ENCODE data around the gene TMEM182.

TMEM182 gene, protein sequence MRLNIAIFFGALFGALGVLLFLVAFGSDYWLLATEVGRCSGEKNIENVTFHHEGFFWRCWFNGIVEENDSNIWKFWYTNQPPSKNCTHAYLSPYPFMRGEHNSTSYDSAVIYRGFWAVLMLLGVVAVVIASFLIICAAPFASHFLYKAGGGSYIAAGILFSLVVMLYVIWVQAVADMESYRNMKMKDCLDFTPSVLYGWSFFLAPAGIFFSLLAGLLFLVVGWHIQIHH

DNA sequence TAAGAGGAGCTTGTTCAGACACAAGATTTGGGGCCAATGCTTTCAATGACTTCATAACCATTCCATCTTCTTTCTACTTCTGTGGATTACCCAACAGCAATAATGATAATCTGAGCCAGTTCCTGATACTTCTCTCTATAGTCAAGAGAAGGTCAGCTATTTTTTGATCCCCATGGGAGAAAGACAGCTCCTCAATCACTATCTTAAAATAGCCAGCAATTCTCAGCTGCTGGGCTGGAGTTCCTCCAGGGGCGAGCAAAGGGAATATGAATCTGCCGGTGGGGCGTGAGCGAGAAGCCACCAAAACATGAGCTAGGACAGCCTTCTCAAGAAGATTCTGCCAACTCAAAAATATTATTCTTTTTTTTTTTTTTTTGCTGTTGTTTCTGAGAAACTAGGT lies at the start of gene TMEM182:
TSS of gene TMEM182 (plus strand) at position 269 of the 400 bp plus-strand sequence. CDS start 187 bp downstream, outside the sequence.
- no peak for DNase-seq (ENCODE audit: low read depth)

DNA sequence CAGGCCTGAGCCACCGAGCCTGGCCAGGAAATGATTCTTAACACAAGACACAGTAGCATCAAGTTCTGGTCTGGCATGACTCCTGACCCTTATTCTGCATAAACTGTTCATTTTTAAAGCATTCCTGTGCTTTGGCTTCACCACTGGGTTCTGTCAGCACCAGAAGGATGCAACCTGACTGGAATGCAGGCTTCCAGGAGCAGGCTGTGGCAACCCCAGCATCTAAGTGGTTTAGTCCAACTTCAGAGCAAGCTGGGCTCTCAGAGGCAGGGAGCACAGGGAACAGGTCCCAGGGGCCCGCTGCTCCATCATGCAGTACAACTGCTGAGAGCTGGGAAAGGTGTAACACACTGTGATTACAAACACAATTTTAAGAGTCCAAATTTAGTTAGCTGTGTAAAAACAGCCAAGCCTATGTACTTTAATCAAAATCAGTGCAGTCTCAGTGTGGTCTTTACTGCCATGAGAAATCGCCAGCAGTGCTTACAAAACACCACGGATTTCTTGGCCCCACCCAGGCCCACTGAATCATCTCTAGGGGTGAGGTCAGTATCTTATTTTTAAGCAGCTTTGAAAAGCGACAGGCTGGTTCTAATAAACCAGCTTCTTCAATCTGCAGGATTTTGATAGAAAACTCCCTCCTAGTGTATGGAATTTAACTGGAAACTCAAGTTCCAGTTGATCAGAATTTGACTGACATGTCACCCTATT lies 44.4 kb upstream of the TMEM182 start:
- DNase-seq (ENCODE audit: low read depth): peak; percentile 49

DNA sequence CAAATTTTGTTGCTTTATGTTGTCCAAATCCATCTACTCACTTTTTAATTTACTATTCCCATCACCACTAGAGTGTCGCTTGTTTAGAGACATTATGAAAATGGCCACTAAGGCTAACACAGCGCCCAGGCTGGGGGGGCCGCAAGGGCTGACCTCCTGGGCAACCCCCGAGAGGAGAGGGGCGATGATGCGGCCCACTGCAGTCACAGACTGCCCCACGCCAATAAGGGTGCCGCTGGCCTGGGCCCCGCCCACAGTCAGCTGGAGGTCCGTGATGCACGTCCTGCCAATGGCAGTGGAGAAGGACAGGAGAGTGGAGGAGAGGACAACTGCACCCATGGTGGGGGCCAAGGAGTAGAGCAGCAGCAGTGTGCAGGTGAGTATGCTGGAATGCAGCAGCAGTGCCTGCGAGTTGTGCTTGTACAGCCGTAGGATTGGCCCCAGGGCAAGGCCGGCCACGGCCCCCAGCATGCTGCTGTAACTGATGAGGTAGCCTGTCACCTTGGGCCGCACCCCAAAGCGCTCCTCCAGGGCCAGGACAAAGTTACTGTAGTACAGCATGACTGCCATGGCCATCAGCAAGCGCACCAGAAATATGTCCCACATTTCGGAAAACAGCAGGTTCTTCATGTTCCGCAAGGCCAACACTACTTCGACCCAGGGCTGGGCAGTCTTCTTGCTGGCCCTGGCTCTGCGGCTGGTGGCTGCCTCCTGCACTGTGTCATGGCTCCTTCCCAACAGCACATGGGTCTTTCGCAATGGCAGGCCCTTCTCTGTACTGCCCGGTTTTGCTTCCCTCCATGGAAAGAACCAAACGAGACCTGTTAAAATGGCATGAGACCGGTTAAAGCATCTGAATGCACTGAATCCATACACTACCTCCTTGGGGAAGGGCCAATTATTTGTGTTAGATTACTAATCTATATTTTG lies 43.2 kb upstream of the TMEM182 start:
- no peak for DNase-seq (ENCODE audit: low read depth)

DNA sequence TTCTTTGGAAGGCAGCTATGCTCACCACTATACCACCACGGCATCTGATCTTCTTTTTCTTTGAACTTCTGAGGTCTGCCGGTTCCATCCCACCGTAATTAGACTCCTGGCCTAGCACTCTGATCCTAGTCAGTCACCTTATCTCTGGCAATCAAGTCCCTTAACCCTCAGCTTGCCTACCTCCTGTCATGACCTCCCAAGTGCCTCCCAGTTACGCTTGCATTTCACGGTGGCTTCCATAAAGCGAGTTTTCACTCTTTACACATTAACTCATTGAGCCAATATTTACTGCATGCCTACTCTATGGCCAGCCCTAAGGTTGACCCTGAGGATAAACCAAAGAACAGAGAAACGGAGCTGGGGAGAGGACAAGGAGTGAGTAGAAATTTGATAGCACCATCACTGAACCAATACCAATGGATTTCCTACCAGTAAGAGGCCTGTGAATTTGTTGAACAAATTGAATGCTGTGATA lies 37.8 kb upstream of the TMEM182 start:
- no peak for DNase-seq (ENCODE audit: low read depth)

DNA sequence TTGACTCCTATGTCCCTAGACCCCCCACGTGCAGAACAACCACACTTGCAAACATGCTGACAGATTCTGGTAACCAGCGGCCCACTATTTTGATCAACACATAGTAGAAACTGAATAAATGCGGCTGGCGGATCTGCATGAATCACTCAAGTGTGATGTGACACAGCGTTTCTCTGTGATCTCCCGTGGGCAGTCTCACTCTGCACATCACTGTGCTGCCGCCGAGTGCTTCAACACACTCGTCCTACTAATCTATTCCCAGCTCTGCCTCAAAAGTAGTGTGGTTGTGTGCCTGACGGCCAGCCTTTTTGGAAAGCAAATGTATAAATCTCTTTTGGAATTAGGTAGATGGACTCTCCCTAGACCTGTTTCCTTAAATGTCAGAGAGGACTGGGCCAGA lies 37.3 kb upstream of the TMEM182 start:
- no peak for DNase-seq (ENCODE audit: low read depth)

DNA sequence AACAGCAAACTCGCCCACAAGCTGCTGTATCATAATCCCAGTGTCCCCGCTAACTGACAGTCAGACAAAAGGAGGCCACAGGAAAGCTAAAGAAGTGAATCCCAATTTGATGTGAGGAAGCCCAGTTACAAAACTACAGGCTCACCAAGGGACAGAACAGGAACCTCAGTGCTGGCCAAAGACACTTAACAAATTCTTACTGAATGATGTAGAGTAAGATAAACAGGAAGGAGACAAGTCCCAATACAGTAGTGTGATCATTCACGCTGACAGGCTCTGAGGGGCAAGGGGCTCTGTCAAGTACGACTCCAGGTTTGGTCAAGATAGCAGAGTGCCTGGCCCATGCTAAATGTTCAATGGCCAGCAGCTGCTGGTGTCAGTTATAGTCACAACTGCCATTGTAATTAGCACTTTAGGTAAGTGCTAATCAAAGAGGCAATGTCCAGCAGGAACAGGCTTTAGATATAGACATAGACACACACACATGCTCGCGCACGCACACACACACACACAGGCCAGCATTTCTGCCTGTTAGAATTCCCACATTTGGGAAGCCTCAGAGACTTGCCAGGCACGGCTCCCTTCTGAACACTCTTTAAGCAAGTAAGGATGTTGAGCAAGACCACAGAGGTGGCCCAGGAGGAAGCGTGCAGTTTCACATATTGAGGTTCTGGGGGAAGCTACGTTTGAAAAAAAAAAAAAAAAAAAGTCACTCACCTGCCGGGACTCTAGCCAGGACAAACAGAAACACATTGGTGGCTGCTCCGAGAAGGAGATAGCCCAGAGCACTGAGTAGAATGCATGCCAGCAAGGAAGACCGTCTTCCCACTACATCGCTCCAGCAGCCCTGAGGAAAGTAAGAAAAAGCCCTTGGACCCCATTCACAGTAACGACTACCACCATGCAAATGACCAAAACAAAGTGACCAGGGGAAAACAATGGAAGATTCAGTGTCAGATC lies 35.4 kb upstream of the TMEM182 start:
- no peak for DNase-seq (ENCODE audit: low read depth)

DNA sequence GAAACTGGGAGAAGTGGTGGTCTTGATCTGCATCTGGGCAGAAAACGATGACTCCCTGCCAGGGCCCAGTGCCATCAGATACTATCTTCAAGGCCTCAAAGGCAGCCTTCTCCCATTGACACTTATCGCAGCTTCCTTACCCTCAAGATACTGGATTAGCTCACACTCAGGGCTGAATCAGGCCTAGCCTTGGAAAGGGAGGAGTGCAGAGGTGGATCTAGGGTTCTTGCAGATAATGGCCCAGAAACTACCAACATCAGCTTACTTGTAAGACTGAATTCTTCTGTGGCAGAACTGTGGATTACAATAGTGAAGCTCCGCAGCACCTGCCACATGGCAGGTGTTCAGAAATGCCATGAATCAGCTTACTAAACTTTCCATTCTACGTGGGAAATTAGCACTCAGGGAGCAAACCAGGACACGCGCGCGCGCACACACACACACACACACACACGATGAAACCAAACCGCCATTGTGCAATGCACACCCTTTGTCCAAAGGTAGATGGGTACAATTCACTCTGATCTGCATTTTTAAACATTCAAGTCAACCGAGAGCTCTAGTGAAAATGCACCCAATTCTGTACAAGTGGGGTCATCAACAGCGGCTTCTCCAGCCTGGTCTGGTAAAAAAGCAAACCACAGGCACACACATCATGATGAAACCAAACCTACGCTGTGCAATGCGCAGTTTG lies 26.3 kb upstream of the TMEM182 start:
- peak; percentile 12 for DNase-seq (ENCODE audit: low read depth)

DNA sequence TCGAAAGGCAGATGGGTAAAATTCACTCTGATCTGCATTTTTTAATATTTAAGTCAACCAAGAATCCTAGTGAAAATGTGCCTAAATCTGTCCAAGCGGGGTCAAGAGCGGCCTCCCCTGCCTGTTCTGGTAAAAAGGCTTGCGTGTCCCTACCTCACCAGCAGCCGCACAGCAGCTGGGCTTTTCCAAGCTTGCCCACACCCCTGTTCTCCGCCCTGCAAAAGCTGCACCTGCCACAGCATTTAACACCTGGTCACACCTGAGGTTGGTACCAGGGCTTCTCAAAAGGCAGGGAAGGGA lies 25.8 kb upstream of the TMEM182 start:
- DNase-seq (ENCODE audit: low read depth): no peak

DNA sequence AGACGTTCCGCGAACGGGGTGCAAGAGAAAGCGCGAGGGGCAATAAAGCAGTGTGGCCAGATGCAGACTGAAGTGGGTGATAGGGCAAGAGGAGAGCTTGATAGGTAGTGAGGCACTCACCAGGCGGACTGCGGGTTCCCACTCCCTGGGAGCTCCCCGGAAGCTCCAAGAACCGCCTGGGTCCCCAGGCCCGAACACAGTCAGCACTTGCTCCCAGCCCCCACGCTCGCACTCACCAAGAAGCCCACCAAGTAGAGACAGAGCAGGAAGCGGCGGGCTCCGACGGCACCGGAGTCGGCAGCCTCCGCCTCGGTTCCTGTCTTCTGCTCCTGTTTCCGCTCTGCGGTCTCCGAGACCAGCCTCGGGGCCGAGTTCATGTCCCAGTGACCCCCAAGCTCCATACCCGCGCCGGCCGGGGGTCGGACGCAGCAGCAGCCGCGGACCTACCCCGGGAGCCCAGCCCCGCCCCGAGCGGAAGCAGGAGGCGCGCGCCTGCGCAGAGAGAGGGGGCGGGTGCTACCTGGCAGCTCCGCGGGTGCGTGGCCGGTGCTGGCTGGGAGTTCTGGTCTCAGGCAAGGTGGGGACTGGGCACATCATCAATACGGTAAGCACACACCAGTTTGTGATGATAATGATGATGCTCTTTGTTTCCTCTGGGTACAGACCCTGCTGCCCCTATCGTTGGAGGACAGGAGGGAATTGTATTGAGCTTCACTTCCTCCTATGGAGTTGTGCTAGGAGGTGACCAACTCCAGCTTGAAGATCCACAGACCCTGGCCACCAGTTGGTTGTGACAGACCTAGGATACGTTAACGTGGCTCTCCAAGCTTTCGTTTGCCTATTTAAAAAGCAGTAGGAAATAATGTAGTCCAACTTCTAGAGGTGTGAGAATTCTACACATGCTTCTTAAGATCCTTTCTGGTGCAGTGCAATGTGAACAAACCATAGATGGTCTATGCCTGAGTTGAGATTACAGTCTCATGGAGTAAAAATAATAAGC lies 25.1 kb upstream of the TMEM182 start:
- DNase-seq (ENCODE audit: low read depth): peak; percentile 55

DNA sequence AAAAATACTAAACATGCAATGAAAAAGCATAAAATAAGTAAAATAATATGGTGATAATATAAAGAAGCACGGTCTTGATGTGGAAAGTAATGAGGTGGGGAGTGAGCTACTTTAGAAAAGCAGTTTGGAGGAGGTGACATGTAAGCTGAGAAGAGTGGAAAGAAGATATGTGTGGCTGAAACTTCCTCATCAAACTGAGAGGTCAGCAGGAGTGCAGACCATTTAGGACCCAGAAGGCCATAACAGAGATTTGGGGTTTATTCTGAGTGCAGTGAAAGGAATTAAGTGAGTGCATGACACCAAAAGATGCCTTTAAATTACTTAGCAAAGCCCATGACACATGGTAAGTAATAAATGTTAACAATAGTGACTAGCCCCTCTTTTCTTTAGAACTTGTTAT lies 24.4 kb upstream of the TMEM182 start:
- no peak for DNase-seq (ENCODE audit: low read depth)

DNA sequence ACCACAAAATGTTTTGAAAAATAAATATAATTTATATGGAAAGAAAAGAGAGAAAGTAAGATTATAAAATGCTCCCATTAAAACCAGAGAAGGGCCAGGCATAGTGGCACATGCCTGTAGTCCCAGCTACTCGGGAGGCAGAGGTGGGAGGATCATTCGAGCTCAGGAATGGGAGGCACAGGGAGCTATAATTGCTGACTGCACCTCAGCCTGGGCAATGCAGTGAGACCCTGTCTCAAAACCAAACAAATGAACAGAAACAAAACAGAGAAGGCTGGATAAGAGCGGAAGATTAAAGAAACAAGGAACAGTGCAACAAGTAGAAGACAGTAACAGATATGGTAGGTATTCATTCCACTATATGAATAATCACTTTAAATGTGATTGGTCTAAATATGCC lies 18.6 kb upstream of the TMEM182 start:
- DNase-seq (ENCODE audit: low read depth): no peak

DNA sequence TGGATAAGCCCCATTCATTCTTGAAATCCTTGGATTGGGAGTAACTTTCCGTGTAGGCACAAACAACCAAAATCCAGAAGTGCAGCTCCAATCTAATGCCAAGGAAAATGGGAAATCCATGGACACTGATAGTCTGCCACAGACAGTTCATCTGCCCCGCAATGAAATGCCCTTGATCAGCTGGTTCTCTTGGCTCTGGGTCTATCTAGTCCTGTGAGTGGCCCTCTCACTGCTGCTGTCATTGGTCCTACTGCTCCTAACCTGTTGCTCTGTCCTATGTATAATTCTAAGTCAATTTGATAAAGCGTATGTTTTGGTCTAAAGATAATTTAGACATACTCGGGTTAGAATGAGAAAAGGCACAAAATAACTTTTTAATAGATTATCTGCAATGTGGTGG lies 13.7 kb upstream of the TMEM182 start:
- DNase-seq (ENCODE audit: low read depth): no peak

DNA sequence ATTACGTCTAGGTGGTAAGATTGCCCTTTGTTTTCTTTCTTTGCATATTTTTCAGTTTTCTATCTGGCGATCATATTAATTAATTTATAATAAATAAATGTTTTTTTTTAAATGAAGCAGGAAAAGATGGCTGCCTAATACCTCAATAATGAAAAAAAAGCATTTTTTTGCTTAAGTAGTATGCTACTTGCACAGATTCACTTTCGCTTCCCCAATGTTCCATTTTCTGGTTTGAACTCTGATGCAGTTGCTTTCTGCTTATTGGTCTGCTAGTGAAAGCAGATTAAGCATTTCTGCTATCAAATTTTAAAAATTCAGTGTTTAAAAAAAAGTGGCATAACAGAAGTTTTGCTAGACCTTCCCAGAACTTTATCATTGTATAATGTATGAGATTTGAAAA lies 11.9 kb upstream of the TMEM182 start:
- DNase-seq (ENCODE audit: low read depth): no peak

DNA sequence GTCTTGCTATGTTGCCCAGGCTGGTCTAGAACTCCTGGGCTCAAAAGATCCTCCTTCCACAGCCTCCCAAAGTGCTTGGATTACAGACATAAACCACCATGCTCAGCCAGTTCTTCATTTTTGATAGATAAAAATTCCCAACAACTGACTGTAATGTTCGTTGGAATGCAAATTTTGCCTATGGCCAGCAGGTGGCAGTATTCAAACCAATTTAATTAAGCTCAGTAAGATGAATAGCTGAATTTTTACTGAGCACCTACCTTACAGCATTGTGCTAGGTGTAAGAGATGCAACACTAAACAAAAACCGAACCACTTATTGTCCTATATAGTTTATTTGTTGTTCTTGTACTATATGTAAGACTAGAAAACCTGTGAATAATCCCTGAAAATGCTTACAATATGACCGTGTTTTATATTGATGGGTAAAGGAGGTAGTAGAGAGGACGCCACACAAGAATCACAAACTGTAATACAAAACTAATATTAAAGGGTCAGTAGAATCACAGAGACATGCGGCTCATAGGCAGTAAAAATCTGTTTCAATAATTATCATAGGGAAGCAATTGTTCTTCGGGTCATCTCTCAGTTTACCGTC lies 8.2 kb upstream of the TMEM182 start:
- DNase-seq (ENCODE audit: low read depth): peak; percentile 54

DNA sequence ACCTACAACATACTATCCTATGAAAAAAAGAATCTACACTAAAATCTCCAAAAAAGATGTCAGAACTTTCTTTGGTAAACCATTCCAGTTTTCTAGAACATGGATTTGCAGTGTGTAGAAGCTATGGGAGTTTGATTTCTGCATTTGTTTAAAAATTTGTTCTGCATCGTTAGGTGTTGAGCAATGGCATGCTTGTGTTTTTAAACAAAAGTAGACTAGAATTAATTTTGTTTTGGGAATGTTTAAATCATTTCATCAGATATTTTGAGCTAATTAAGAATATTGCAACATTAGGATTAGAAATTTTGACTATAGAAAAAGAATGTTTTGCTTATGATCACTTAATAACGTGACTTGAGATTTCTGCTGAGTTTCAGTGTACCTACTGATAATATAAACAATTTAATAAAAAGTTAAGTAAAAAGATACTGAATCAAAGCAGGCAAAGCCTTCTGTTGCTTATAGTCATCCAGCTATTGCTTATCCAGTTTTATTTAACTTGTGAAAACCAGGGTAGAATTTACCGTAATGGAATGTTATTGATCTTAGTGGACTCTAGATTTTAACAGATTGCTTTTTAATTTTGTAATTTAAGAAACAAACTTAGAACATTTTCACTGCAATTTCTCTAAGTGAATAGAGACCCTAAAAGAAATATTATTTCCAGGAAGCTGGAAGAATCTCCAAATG lies 7.2 kb upstream of the TMEM182 start:
- DNase-seq (ENCODE audit: low read depth): no peak

DNA sequence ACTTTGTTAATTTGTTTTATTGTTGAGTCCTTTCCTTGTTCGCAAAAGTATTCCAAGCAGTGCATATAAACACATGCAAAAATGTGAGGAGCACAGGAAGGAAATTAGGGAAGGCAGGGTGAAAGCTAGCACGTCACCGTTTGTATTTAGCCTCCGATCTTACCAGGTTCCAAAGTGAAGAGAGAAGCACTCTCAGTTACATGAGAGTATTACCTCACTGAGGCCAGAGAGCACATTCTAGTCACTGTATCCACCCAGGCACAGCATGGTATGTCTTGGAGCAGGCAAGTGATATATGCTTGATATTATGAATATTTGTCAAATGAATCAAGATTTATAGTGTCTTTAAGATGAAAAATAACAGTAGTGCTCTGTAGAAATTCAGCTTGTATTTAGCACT lies 6.5 kb upstream of the TMEM182 start:
- no peak for DNase-seq (ENCODE audit: low read depth)

DNA sequence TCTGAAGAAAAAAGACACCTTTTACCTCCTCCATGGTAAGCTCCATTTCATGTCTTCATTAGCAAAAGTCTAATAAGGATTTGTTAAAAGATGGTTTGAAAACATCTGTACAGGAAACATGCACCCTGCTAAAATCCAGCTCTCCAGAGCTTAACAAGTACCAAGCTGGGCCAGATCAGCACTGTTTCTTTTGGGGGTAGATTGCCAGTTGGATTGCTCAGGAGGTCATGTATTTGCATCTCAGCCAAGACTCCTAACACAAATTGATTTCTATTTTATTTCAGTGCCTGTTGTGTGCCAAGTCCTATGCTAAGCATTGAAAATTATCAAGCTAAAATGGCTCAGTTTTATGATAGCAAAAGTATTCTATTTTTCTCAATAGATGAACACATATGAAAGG lies 3.4 kb upstream of the TMEM182 start:
- no peak for DNase-seq (ENCODE audit: low read depth)

DNA sequence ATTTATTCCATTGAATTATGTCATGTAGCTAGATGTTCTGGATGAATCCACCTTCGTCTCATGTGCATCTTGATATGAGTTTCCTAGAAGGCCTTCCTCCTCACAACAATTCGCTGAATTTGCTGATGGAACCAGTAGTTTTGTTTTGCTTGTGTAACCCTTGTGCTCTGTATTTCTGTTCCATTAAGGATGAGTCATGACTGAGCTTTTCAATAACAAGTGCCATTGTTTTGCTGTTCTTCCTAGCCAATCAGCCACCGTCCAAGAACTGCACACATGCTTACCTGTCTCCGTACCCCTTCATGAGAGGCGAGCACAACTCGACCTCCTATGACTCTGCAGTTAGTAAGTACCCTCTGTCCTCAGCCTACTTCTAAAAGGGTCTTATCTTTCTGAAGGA lies 2.3 kb downstream of the TMEM182 start:
- DNase-seq (ENCODE audit: low read depth): peak; percentile 53

DNA sequence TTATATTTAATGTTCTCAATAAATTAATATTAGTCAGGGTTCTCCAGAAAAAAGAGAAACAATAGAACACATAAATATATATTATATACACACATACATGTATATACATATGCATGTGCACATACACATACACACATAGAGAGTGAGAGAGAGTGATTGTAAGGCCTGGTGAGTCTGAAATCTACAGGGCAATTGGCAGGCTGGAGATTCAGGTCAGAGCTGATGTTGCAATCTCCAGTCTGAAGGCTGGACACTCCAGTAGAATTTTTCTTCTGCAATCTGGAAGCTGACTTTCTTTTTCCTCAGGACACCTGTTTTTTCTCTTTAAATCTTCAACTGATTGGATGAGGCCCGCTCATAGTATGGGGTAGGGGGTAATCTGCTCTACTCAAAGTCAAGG lies 3.2 kb downstream of the TMEM182 start:
- DNase-seq (ENCODE audit: low read depth): peak; percentile 41

All from iris pigment epithelial cell (primary cell).